GM12878 (cell line): ENCODE results near the gene ALG8. TPM values are rescaled to one million over a fixed set of nuclear protein-coding genes. Genes with fewer than 3 reads are reported as not detected.

Source experiments
- ASH2L ChIP-seq: fragments of 300-600, 200-600 bp; sonication (generic); IDR thresholded peaks from 2 replicates; pipeline ENCODE4 v1.6.1; 2017; ENCODE audit warnings: low read depth, mild to moderate bottlenecking, borderline replicate concordance
- CUX1 ChIP-seq: IDR thresholded peaks from 2 replicates; pipeline ENCODE4 v1.6.1; 2012; ENCODE audit warnings: improper control_type of control experiment, low read depth, low read length; ENCODE audit not compliant: insufficient replicate concordance
- DPF2 ChIP-seq: fragments of 450-650 bp; IDR thresholded peaks from 2 replicates; pipeline ENCODE4 v1.6.1; 2017; ENCODE audit warnings: mild to moderate bottlenecking
- E4F1 ChIP-seq: fragments of 450-650 bp; IDR thresholded peaks from 2 replicates; pipeline ENCODE4 v1.6.1; 2018; ENCODE audit warnings: borderline replicate concordance, mild to moderate bottlenecking; ENCODE audit not compliant: partially characterized antibody
- HDAC2 ChIP-seq: fragments of 200-600 bp; sonication (generic); IDR thresholded peaks from 2 replicates; pipeline ENCODE4 v1.6.1; 2017
- KLF5 ChIP-seq: fragments of 450-650 bp; IDR thresholded peaks from 2 replicates; pipeline ENCODE4 v1.6.1; 2014; ENCODE audit warnings: mild to moderate bottlenecking; ENCODE audit not compliant: partially characterized antibody
- LARP7 ChIP-seq: fragments of 450-650 bp; IDR thresholded peaks from 2 replicates; pipeline ENCODE4 v1.6.1; 2017; ENCODE audit warnings: mild to moderate bottlenecking
- NR2C1 ChIP-seq: fragments of 450-650 bp; IDR thresholded peaks from 2 replicates; pipeline ENCODE4 v1.6.1; 2017; ENCODE audit warnings: antibody characterized with exemption, mild to moderate bottlenecking, moderate library complexity
- PAX5 ChIP-seq: IDR thresholded peaks from 2 replicates; pipeline ENCODE4 v1.6.1; 2011; ENCODE audit warnings: low read depth, low read length, borderline replicate concordance
- PML ChIP-seq: IDR thresholded peaks from 2 replicates; pipeline ENCODE4 v1.6.1; 2012; ENCODE audit warnings: low read length, inconsistent platforms
- RELB ChIP-seq: fragments of 450-650 bp; IDR thresholded peaks from 2 replicates; pipeline ENCODE4 v1.6.1; 2017; ENCODE audit warnings: low read depth, mild to moderate bottlenecking, moderate library complexity
- SMARCA5 ChIP-seq: fragments of 450-650 bp; IDR thresholded peaks from 2 replicates; pipeline ENCODE4 v1.6.1; 2017; ENCODE audit warnings: mild to moderate bottlenecking
- SMC3 ChIP-seq: IDR thresholded peaks from 2 replicates; pipeline ENCODE4 v1.6.1; 2011; ENCODE audit warnings: low read length, improper control_type of control experiment, borderline replicate concordance
- SUZ12 ChIP-seq: fragments of 200-600 bp; sonication (generic); IDR thresholded peaks from one replicate; pipeline ENCODE4 v1.6.1; 2018; ENCODE audit warnings: antibody characterized with exemption, mild to moderate bottlenecking; ENCODE audit not compliant: unreplicated experiment
- TCF12 ChIP-seq: IDR thresholded peaks from 2 replicates; pipeline ENCODE4 v1.6.1; 2011; ENCODE audit warnings: low read depth, mild to moderate bottlenecking, low read length
- YY1 ChIP-seq: IDR thresholded peaks from 2 replicates; pipeline ENCODE4 v1.6.1; 2011; ENCODE audit warnings: low read depth, mild to moderate bottlenecking, low read length
- ZNF217 ChIP-seq: fragments of 450-650 bp; IDR thresholded peaks from 2 replicates; pipeline ENCODE4 v1.6.1; 2017; ENCODE audit warnings: antibody characterized with exemption, mild to moderate bottlenecking
- ZNF274 ChIP-seq: IDR thresholded peaks from one replicate; pipeline ENCODE4 v1.8.0; 2011; ENCODE audit not compliant: insufficient read length, insufficient read depth
- ZNF622 ChIP-seq: fragments of 450-650 bp; IDR thresholded peaks from 2 replicates; pipeline ENCODE4 v1.6.1; 2017; ENCODE audit warnings: mild to moderate bottlenecking, inconsistent platforms
- ZSCAN29 ChIP-seq: fragments of 450-650 bp; IDR thresholded peaks from 2 replicates; pipeline ENCODE4 v1.6.1; 2017; ENCODE audit warnings: mild to moderate bottlenecking, moderate library complexity
- polyA plus RNA-seq, 11 experiments: library from polyadenylated mRNA; depleted of rRNA in 4 of 11; unstranded in 6 of 11; stranded (reverse) in 5 of 11; fragments of >200 nt; fragmentation: Nextera tagmentation in 4 of 11; fragmentation: Illumina TruSeq in 1 of 11; extraction: Ambion mirVana in 4 of 11; extraction: Trizol in 1 of 11; gene quantifications; 1 replicate in 1 of 11; 2 replicates in 10 of 11; pipeline versions ENCODE4 v1.2.1 to v1.2.3, GENCODE V29; 2011 to 2016; ENCODE audit warnings: inconsistent platforms in 2 of 11, missing spikeins in 2 of 11, low read depth in 1 of 11
- total RNA-seq, 4 experiments: library from RNA; depleted of rRNA in 3 of 4; stranded (reverse); fragments of >200 nt in 3 of 4; fragmentation: Illumina TruSeq in 1 of 4; extraction: Trizol in 1 of 4; gene quantifications; 2 replicates each; pipeline versions ENCODE4 v1.2.1 to v1.2.3, GENCODE V29; 2013 to 2021

Gene ALG8
- total and polyA plus RNA-seq, 10 of the 15 experiments (the other 5 are each of a cell fraction or from before 2014, with no cell fraction given) = 45.7 to 105 (median 68.4) TPM

GRCh38 chr11:78139422-78140391, at the start of gene ALG8 (continued):
- TF ChIP-seq ZNF622 (no peak), SMC3 (no peak), PAX5 (no peak), SUZ12 (no peak), TCF12 (peak; percentile 41; the same call in 1 of the 2 replicates), PML (peak; percentile 80; the same call in 1 of the 2 replicates), ZNF217 (no peak), ZSCAN29 (peak; percentile 89), RELB (peak; percentile 74), ZNF274 (no peak), DPF2 (0 out of 2 replicates have a peak, but pooled peaks have one; percentile 26), KLF5 (peak; percentile 76), E4F1 (peak; percentile 65), ASH2L (no peak; the same call in 1 of the 2 replicates), CUX1 (no peak), HDAC2 (no peak), NR2C1 (peak; percentile 94), YY1 (peak; percentile 99), LARP7 (peak; percentile 61; the same call in 1 of the 2 replicates), SMARCA5 (0 out of 2 replicates have a peak, but pooled peaks have one; percentile 20)
